SW480 (cell line): ENCODE results near the gene UCMA.

Experiments used
- DNase-seq: peaks from one replicate; pipeline ENCODE4 v3.0.0-alpha.2; 2016; ENCODE audit warnings: low spot score

Gene UCMA

DNA sequence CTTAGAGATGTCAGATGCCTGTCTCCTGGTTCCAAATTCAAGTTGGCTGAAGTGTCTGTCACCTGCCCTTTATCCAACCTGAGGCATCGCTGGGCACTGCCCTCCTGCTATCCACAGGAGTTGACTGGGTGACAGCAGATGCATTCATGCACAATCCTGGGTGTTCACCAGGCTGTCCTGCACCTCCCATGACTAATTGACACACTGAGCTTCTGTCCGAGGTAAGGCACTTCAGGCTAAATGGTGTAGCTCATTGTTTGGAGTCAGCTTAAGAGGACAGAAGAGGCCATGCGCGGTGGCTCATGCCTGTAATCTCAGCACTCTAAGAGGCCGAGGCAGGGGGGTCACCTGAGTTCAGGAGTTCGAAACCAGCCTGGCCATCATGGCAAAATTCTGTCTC, 2.4 kb downstream of the UCMA start:
- no peak for DNase-seq

DNA sequence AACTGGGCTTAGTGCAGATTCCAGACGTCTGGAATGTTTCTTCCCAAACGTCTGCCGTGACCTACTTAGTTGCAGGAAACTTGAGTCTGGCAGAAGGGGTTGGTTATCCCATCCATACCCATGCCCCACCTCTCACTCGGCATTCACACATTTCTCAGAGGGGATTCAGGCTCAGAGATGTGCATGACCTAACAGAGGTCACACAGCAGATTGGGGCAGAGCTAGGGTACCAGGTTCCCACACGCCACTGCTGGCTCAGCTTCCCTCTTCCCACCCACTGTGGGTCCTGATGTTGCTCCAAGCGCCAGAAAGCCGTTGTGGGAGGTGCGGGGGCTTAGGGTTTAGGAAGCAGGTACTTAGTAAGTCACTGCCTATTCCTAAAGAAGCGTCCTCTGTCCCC, 3.0 kb downstream of the UCMA start:
- no peak for DNase-seq

GRCh38 chr10:13227031-13227430, 7.1 kb downstream of the UCMA start:
- no peak for DNase-seq

GRCh38 chr10:13225601-13226000, 8.6 kb downstream of the UCMA start:
- no peak for DNase-seq

DNA sequence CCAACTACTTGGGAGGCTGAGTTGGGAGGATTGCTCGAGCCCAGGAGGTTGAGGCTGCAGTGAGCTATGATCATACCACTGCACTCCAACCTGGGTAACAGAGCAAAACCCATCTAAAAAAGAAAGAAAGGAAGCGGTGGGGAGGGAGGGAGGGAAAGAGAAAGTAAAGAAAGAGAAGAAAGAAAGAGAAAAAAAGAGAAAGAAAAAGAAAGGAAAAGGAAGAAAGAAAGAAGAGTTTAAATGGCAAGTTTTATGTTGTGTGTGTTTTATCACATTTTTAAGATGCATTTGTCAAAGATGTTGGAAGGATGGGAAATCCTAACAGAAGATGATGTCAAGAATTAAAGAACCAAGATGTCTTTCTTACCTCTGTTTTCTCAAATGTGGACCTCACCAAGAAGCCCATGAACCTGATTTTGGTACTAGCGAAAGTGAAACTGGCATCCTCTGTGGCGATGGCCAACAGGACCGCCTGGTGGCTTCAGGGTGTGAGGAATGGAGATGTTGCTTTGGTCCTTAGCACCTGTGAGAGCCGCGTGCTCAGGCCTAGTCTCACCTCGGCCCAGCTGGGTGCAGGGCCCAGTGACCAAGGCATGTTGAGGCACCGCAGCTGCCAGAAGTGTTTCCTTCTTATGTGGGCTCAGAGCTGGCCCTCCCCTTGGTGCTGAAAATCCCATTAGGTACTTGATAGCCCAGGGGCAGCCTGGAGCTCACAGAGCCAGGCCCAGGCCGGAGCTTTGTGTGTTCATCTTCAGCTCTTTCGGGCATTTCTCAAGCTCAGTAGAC, 9.8 kb downstream of the UCMA start:
- no peak for DNase-seq

GRCh38 chr10:13223241-13223640, 10.9 kb downstream of the UCMA start:
- no peak for DNase-seq

- DNase-seq: no peak
Observed at GRCh38 chr10:13222566-13222965, 11.6 kb downstream of the UCMA start.

- DNase-seq: no peak
Observed at GRCh38 chr10:13222151-13222550, 12.0 kb downstream of the UCMA start.

DNA sequence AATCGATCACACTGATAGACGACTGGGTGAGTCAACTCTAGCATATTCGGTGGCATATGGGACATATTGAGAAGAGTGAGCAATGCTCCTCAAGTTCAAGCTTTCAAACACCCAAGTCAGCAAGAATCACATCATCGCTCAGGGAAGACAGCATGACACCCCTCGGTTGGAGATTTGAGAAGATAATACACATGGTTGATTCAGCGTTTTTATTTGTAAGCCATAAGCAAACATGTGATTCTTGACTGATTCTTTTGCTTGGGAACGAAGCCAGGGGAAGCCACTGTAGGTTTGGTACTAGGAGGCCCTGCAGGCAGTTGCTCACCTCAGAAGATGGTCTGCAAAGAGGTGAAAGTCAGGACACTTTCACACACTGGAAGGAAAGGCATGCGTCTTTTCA, 12.6 kb downstream of the UCMA start:
- no peak for DNase-seq

DNA sequence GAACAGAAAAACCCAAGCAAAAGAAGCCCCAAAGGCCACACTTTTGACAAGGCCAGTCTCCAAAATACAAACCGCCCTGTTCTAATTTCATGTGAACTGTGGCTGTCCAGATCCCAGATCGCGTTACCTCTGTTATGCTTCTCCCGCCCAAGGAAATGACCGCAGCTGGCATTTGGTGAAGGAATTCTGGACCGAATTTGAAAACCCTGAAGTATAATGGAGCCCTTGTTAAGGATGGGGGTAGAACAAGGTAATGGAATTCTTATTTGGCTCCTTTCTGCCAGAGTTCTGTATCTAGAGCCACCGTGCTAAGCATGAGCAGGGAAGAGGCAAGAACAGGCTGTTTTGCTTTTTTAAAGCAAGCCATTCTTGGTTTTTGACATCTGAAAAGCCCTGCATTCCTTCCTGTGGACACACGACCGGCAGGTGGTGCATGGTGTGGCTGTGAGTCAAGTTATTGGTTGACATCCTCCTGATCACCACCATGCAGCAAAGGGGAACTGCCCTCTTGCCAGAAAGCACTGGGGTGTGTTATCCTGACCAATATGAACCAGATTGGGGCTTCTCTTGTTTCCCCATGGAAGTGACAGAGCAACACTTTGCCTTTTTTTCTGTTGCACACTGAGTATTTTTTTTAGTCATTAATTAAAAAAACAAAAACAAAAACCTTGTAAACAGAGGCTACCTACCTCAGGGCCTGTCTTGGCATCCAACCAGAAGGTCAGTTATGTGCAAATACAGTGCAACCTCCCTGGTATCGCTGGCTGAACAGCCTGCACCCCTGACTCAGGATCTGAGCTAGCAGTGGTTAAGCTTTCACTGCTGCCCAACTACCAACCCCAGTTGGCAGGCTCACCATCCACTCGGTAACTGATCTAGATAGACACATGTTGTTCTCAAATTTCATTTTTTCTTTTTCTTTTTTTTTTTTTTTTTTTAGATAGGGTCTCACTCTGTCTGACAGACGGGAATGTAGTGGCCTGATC, 14.2 kb downstream of the UCMA start:
- peak; percentile 71 for DNase-seq

DNA sequence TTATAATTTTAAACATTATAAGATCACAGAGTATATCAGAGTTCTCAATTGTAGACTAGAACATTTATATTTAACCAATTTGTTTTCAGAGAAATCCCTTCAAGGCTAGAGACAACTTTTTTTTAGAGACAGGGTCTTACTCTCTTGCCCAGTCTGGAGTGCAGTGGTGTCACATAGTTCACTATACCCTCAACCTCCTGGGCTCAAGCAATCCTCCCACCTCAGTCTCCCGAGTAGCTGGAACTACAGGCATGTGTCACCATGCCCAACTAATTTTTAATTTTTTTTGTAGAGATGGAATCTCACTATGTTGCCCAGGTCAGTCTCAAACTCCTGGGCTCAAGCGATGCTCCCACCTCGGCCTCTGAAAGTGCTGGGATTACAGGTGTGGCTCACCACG, 15.3 kb downstream of the UCMA start:
- DNase-seq: no peak

- no peak for DNase-seq
Observed at GRCh38 chr10:13213163-13213562, 21.0 kb downstream of the UCMA start.

GRCh38 chr10:13206546-13207443, 27.4 kb downstream of the UCMA start:
- DNase-seq: no peak

DNA sequence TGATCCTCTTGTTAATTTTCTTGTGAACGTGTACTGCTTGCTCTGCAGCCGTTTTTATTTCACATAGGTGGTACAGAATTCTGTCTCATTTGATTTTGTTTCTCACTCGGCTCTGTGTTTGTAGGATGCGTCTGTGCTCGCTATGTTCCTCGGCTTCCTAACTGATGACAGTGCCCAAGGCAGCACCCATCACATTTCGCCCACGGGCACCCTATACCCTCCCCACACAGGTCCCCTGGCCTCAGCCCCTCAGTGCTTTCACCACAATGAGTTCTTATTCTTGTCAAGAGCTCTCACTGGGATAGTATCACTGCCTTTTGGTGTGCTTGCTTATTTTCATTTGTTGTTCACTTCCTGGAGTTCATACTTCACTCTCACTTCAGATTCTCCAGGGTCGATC, 28.1 kb downstream of the UCMA start:
- no peak for DNase-seq

- DNase-seq: no peak
Observed at GRCh38 chr10:13201132-13201531, 33.0 kb downstream of the UCMA start.

DNA sequence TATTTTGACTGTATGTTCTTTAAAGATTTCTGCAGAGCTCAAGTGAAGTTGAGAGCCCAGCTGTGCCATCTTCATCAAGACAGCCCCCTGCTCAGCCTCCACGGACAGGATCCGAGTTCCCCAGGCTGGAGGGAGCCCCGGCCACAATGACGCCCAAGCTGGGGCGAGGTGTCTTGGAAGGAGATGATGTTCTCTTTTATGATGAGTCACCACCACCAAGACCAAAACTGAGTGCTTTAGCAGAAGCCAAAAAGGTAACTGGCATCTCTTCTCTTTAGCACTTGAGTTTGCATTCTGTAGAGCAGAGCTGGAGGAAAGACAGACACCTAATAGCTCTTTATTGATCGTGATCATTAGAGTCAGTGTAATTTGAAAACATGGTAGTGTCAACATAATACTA, 39.2 kb downstream of the UCMA start:
- DNase-seq: no peak

DNA sequence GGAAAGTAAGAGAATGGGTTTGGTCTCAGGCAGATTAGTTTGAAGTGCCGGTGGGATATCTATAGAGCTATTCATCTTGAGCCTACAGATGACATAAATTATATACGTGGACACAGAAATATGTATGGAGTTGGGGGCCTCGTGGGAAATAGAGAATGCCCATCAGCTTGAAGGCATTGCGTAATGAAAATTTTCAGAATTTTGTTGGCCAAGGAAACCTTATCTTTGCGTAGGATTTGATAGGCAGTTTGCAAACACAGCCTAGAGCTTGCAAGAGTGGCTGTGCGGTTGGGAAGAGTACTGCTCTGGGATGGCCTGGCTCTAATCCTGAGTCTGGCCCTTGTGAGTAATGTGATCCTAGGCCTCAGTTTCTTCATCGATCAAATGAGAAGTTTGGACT, 40.5 kb downstream of the UCMA start:
- DNase-seq: no peak

GRCh38 chr10:13191362-13191761, 42.8 kb downstream of the UCMA start:
- DNase-seq: no peak

DNA sequence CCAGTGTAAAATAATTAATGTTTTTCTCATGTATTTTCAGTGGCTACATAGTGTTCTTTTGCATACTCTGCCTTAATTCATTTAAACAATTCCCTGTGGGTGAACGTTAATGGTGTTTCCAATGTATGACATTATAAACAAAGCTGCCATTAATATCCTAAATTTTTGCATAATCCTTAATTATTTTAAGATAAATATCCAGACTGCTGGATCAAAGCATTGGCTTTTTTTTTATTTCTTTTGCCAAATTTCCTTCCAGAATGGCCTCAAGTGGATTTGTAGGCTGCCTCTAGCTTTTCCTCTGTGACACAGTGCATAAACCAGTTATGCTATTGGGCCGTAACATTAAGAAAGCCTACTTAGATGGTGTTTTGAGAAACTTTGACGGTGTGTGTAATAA, 43.4 kb downstream of the UCMA start:
- DNase-seq: no peak

- no peak for DNase-seq
Observed at GRCh38 chr10:13189961-13190360, 44.2 kb downstream of the UCMA start.

GRCh38 chr10:13188593-13188992, 45.6 kb downstream of the UCMA start:
- DNase-seq: no peak

DNA sequence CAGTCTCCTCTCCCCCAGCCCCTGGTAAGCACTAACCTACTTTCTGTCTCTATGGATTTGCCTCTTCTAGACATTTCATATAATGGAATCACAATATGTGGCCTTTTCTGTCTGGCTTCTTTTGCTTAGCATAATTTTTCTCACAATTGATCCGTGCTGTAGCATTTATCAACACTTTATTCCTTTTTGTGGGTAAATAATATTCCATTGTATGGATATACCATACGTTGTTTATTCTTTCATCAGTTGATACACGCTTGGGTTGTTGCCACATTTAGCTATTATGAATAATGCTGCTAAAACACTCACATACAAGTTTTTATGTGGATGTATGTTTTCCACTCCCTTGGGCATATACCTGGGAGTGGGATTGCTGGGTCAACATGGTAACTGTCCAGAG, 47.0 kb downstream of the UCMA start:
- DNase-seq: no peak
